K562 (cell line): ENCODE results near the gene KCNB1. TPM values are rescaled to one million over a fixed set of nuclear protein-coding genes. Genes with fewer than 3 reads are reported as not detected.

ENCODE experiments used
- ATAC-seq: fragments of 200-7000 bp; cut with Tn5 transposase; 3 replicates; pipeline ENCODE4 v1.9.1; 2020; ENCODE audit warnings: moderate library complexity
- BruUV-seq: library from RNA; stranded (reverse); fragments of 400-500 nt; replicated peaks from 2 replicates; lab custom pipeline; 2021; lab: Mats Ljungman, UMichigan
- CTCF ChIA-PET: fragments of 300-600 bp; formaldehyde crosslinking; extraction: SDS; loops from one replicate; lab custom pipeline; 2021; ENCODE audit warnings: low intra/inter-chr PET ratio; lab: Yijun Ruan, JAX
- POLR2A ChIA-PET: fragments of 300-600, 350-650 bp; sonication (Branson Sonifier 250); formaldehyde crosslinking; extraction: SDS; loops from one replicate; lab custom pipeline; 2021; ENCODE audit warnings: antibody characterized with exemption, inconsistent platforms; lab: Yijun Ruan, JAX
- DNase-seq, 4 experiments: peaks; one replicate each; pipeline versions ENCODE4 v3.0.0 to v3.0.0-alpha.2; 2011 to 2018; ENCODE audit warnings: low spot score in 3 of 4, mixed read lengths in 3 of 4; ENCODE audit errors: extremely low read depth in 1 of 4
- FAIRE-seq: peaks from 2 replicates; lab custom pipeline; 2011; peaks lifted over from hg19 to GRCh38; lab: Jason Lieb, UNC
- H2AFZ ChIP-seq: 2 replicates; pipeline ENCODE4 v1.6.0; 2011; ENCODE audit warnings: low read depth, low read length, control low read depth, inconsistent platforms
- H3K27ac ChIP-seq: fragments of 200-600 bp; 3 replicates; pipeline ENCODE4 v1.8.0; 2011; ENCODE audit warnings: low read depth, mild to moderate bottlenecking, control low read depth, inconsistent platforms, low read length, moderate library complexity, mixed read lengths; ENCODE audit errors: extremely low read depth
- H3K27me3 ChIP-seq, 2 experiments: fragments of 300-600 bp in 1 of 2; 2 replicates in 1 of 2; 3 replicates in 1 of 2; pipeline versions ENCODE4 v1.6.0 to v1.8.0; 2011; ENCODE audit warnings: inconsistent platforms in 2 of 2, low read length in 2 of 2, mild to moderate bottlenecking in 1 of 2, mixed read lengths in 1 of 2, moderate library complexity in 1 of 2; ENCODE audit not compliant: control insufficient read depth in 2 of 2, insufficient read depth in 2 of 2
- H3K36me3 ChIP-seq: fragments of 300-600 bp; 3 replicates; pipeline ENCODE4 v1.8.0; 2011; ENCODE audit warnings: mild to moderate bottlenecking, low read length, inconsistent platforms; ENCODE audit not compliant: control insufficient read depth, insufficient read depth
- H3K4me1 ChIP-seq, 2 experiments: fragments of 200-600 bp in 1 of 2; replicated peaks in 1 of 2; 2 replicates in 1 of 2; 3 replicates in 1 of 2; pipeline versions ENCODE4 v1.5.1 to v1.8.0; 2011; ENCODE audit warnings: inconsistent platforms in 2 of 2, low read length in 2 of 2, mild to moderate bottlenecking in 1 of 2, mixed read lengths in 1 of 2, moderate library complexity in 1 of 2; ENCODE audit not compliant: control insufficient read depth in 2 of 2, insufficient read depth in 2 of 2
- H3K4me2 ChIP-seq: 2 replicates; pipeline ENCODE4 v1.6.1; 2011; ENCODE audit warnings: low read length, control low read depth, inconsistent platforms, mixed read lengths; ENCODE audit not compliant: insufficient read depth
- H3K4me3 ChIP-seq: fragments of 200-600 bp; sonication (generic), shearing (Covaris generic); 2 replicates; pipeline ENCODE4 v1.5.1; 2016; ENCODE audit warnings: control low read depth, inconsistent platforms
- H3K79me2 ChIP-seq: fragments of 200-600 bp; 3 replicates; pipeline ENCODE4 v1.8.0; 2011; ENCODE audit warnings: low read length, inconsistent platforms; ENCODE audit not compliant: control insufficient read depth, insufficient read depth
- H3K9ac ChIP-seq, 2 experiments: 2 replicates each; pipeline versions ENCODE4 v1.6.0 to v1.6.1; 2011; ENCODE audit warnings: low read depth in 2 of 2, low read length in 2 of 2, control low read depth in 1 of 2, inconsistent platforms in 1 of 2, mild to moderate bottlenecking in 1 of 2, mixed read lengths in 1 of 2; ENCODE audit not compliant: insufficient read depth in 1 of 2
- H3K9me1 ChIP-seq: one replicate; pipeline ENCODE4 v1.6.0; 2011; ENCODE audit warnings: inconsistent platforms, mild to moderate bottlenecking, low read length, moderate library complexity; ENCODE audit not compliant: control insufficient read depth, insufficient read depth
- H3K9me3 ChIP-seq: replicated peaks from 2 replicates; pipeline ENCODE4 v1.5.1; 2011; ENCODE audit warnings: low read depth, low read length, inconsistent platforms; ENCODE audit not compliant: control insufficient read depth, insufficient read depth
- H4K20me1 ChIP-seq: replicated peaks from 2 replicates; pipeline ENCODE4 v1.6.1; 2011; ENCODE audit warnings: low read length, inconsistent platforms, mixed read lengths; ENCODE audit not compliant: control insufficient read depth, insufficient read depth
- ATF7 ChIP-seq: fragments of 450-650 bp; IDR thresholded peaks from 2 replicates; pipeline ENCODE4 v1.7.1; 2014; ENCODE audit warnings: mild to moderate bottlenecking, moderate library complexity
- CHD2 ChIP-seq: IDR thresholded peaks from 2 replicates; pipeline ENCODE4 v1.6.1; 2011; ENCODE audit warnings: low read depth, low read length
- ELF4 ChIP-seq: fragments of 450-650 bp; formaldehyde crosslinking; IDR thresholded peaks from 2 replicates; pipeline ENCODE4 v1.4.0; 2022; ENCODE audit warnings: missing genetic modification characterization
- JUN ChIP-seq, 2 experiments: sonication (generic) in 1 of 2; formaldehyde crosslinking in 1 of 2; IDR thresholded peaks; 2 replicates each; pipeline versions ENCODE4 v1.6.1 to v1.8.0; 2012 to 2022; ENCODE audit warnings: borderline replicate concordance in 2 of 2, mild to moderate bottlenecking in 2 of 2, improper control_type of control experiment in 1 of 2, low read depth in 1 of 2, low read length in 1 of 2, missing genetic modification reagents in 1 of 2
- ZEB2 ChIP-seq: fragments of 450-650 bp; IDR thresholded peaks from 2 replicates; pipeline ENCODE4 v1.6.1; 2016
- ZNF282 ChIP-seq: sonication (generic); formaldehyde crosslinking; IDR thresholded peaks from 2 replicates; pipeline ENCODE4 v1.8.1; 2023; ENCODE audit warnings: missing genetic modification reagents
- ZNF444 ChIP-seq: fragments of 250-450 bp; sonication (Bioruptor Pico); IDR thresholded peaks from 2 replicates; pipeline ENCODE4 v1.4.0; 2020; ENCODE audit warnings: mild to moderate bottlenecking, moderate library complexity
- WGBS: fragments of 100-300 bp; shearing (Covaris generic); methylation state at CpG from one replicate; pipeline ENCODE4 v1.1.6; 2016; ENCODE audit warnings: low coverage, mixed read lengths; ENCODE audit not compliant: insufficient coverage; ENCODE audit errors: missing lambda C conversion rate; 5-methylcytosine and 5-hydroxymethylcytosine counted together
- in situ Hi-C: fragments of 300-500 bp; cut with MboI; formaldehyde crosslinking; loops from 4 replicates; pipeline ENCODE4 v1.15.0; 2018; ENCODE audit warnings: inconsistent platforms, mixed read lengths
- intact Hi-C: fragments of 100-400 bp; cut with micrococcal nuclease; formaldehyde crosslinking; loops from 2 replicates; pipeline ENCODE4 v1.14.2; 2022
- polyA plus RNA-seq, 8 experiments: library from polyadenylated mRNA; depleted of rRNA in 4 of 8; stranded (reverse) in 5 of 8; unstranded in 3 of 8; fragments of >200 nt; fragmentation: Nextera tagmentation in 2 of 8; fragmentation: Illumina TruSeq in 1 of 8; extraction: Ambion mirVana in 2 of 8; extraction: Trizol in 1 of 8; gene quantifications; 2 replicates each; pipeline versions ENCODE4 v1.2.1 to v1.2.3, GENCODE V29; 2011 to 2014; ENCODE audit warnings: inconsistent platforms in 1 of 8, missing spikeins in 1 of 8
- total RNA-seq, 7 experiments: library from RNA; depleted of rRNA in 6 of 7; stranded (reverse); fragments of >200 nt in 6 of 7; fragmentation: Illumina TruSeq in 2 of 7; extraction: Trizol in 2 of 7; gene quantifications; 2 replicates each; pipeline versions ENCODE4 v1.2.1 to v1.2.3, GENCODE V29; 2011 to 2021; ENCODE audit warnings: low replicate concordance in 1 of 7
- TF ChIP-seq, protein P1 (sequence below): fragments of 450-650 bp; formaldehyde crosslinking; IDR thresholded peaks from 2 replicates; pipeline ENCODE4 v1.4.0; 2022; ENCODE audit warnings: mild to moderate bottlenecking, moderate library complexity
- TF ChIP-seq, protein P2 (sequence below): fragments of 450-650 bp; IDR thresholded peaks from 2 replicates; pipeline ENCODE4 v1.7.1; 2018; ENCODE audit warnings: mild to moderate bottlenecking, low read depth; ENCODE audit not compliant: partially characterized antibody
- TF ChIP-seq, protein P3 (sequence below), 2 experiments: fragments of 450-650 bp in 1 of 2; IDR thresholded peaks; 2 replicates each; pipeline ENCODE4 v1.6.1; 2011 to 2017; ENCODE audit warnings: low read depth in 2 of 2, antibody characterized with exemption in 1 of 2, borderline replicate concordance in 1 of 2, low read length in 1 of 2, mild to moderate bottlenecking in 1 of 2, mixed read lengths in 1 of 2; ENCODE audit not compliant: control insufficient read depth in 1 of 2

KCNB1 gene
- total and polyA plus RNA-seq, 9 of the 15 experiments (the other 6 are each of a cell fraction or from before 2014, with no cell fraction given), result 0.01 to 0.06 TPM; not detected in 7

GRCh38 chr20:49413677-49414076 lies 68.8 kb downstream of the KCNB1 start:
- DNase-seq (no peak), FAIRE-seq (no peak), ATAC-seq (no peak)
- in situ Hi-C loops, result no loop called here
- 0% methylated on average over 4 of the region's 4 CpGs for WGBS
- Histone ChIP-seq H3K9ac (no peak overlapping the region), H3K4me3 (no peak overlapping the region), H3K79me2 (no peaks in the 10 kb centered on the region), H4K20me1 (peaks cover 15% of the 10 kb centered on the region; the same call in 1 of the 2 replicates), H2AFZ (no peak overlapping the region), H3K9me3 (no peaks in the 10 kb centered on the region), H3K4me1 (peaks cover 0 to 2% of the 10 kb centered on the region in 2 experiments; a peak in 1 of 5 replicates), H3K27me3 (peaks cover 29 to 62% of the 10 kb centered on the region in 2 experiments), H3K27ac (no peak overlapping the region), H3K4me2 (no peak overlapping the region), H3K36me3 (no peaks in the 10 kb centered on the region), H3K9me1 (no peaks in the 10 kb centered on the region)
- TF ChIP-seq ELF4 (no peak), CHD2 (no peak), ZNF444 (CRISPR knock-in tag) (no peak), JUN (IDR thresholded peaks at IDR 0.05; ENCODE audit: borderline replicate concordance, low read depth, low read length) (no peak), JUN (CRISPR knock-in tag; IDR thresholded peaks at IDR 0.05; ENCODE audit: borderline replicate concordance) (no peak), ATF7 (no peak), ZEB2 (no peak), ZNF282 (CRISPR knock-in tag) (no peak)
- TF ChIP-seq, protein P1, sequence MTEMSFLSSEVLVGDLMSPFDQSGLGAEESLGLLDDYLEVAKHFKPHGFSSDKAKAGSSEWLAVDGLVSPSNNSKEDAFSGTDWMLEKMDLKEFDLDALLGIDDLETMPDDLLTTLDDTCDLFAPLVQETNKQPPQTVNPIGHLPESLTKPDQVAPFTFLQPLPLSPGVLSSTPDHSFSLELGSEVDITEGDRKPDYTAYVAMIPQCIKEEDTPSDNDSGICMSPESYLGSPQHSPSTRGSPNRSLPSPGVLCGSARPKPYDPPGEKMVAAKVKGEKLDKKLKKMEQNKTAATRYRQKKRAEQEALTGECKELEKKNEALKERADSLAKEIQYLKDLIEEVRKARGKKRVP (CRISPR knock-in tag), result no peak
- TF ChIP-seq, protein P2, sequence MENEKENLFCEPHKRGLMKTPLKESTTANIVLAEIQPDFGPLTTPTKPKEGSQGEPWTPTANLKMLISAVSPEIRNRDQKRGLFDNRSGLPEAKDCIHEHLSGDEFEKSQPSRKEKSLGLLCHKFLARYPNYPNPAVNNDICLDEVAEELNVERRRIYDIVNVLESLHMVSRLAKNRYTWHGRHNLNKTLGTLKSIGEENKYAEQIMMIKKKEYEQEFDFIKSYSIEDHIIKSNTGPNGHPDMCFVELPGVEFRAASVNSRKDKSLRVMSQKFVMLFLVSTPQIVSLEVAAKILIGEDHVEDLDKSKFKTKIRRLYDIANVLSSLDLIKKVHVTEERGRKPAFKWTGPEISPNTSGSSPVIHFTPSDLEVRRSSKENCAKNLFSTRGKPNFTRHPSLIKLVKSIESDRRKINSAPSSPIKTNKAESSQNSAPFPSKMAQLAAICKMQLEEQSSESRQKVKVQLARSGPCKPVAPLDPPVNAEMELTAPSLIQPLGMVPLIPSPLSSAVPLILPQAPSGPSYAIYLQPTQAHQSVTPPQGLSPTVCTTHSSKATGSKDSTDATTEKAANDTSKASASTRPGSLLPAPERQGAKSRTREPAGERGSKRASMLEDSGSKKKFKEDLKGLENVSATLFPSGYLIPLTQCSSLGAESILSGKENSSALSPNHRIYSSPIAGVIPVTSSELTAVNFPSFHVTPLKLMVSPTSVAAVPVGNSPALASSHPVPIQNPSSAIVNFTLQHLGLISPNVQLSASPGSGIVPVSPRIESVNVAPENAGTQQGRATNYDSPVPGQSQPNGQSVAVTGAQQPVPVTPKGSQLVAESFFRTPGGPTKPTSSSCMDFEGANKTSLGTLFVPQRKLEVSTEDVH, result no peak
- TF ChIP-seq, protein P3, sequence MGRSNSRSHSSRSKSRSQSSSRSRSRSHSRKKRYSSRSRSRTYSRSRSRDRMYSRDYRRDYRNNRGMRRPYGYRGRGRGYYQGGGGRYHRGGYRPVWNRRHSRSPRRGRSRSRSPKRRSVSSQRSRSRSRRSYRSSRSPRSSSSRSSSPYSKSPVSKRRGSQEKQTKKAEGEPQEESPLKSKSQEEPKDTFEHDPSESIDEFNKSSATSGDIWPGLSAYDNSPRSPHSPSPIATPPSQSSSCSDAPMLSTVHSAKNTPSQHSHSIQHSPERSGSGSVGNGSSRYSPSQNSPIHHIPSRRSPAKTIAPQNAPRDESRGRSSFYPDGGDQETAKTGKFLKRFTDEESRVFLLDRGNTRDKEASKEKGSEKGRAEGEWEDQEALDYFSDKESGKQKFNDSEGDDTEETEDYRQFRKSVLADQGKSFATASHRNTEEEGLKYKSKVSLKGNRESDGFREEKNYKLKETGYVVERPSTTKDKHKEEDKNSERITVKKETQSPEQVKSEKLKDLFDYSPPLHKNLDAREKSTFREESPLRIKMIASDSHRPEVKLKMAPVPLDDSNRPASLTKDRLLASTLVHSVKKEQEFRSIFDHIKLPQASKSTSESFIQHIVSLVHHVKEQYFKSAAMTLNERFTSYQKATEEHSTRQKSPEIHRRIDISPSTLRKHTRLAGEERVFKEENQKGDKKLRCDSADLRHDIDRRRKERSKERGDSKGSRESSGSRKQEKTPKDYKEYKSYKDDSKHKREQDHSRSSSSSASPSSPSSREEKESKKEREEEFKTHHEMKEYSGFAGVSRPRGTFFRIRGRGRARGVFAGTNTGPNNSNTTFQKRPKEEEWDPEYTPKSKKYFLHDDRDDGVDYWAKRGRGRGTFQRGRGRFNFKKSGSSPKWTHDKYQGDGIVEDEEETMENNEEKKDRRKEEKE (IDR thresholded peaks at IDR 0.05; ENCODE audit: borderline replicate concordance in 1 of 2, control insufficient read depth in 1 of 2, low read depth in 2 of 2, low read length in 1 of 2), result no peak
- intact Hi-C loops, result no loop called here
- BruUV-seq, result no TSS peak
- ChIA-PET CTCF (no interaction called here), POLR2A (interaction anchor here (0.8 kb wide), 2 partner anchors 11 to 17 kb away, joined by 3 read pairs; no protein-coding TSS in a partner anchor)
